Body of pancreas (tissue), 4 donors: ENCODE results near the gene ACTN2. TPM values are rescaled to one million over a fixed set of nuclear protein-coding genes. Genes with fewer than 3 reads are reported as not detected.

Source experiments
- ATAC-seq: fragments of 150-250 bp; one replicate; pipeline ENCODE4 v1.9.1; 2016
- DNase-seq, 4 donors: peaks; one replicate each; pipeline ENCODE4 v3.0.0-alpha.2; 2019
- H3K27ac ChIP-seq, 4 donors: fragments of 200-600 bp; sonication (generic); 1 replicate in 3 of 4; 2 replicates in 1 of 4; pipeline versions ENCODE4 v1.5.1 to v1.6.1; 2016 to 2019; ENCODE audit warnings: mild to moderate bottlenecking in 1 of 4, mixed read lengths in 1 of 4, moderate library complexity in 1 of 4
- H3K27me3 ChIP-seq, 2 donors: fragments of 200-600 bp; sonication (generic); one replicate each; pipeline ENCODE4 v1.6.0; 2016; ENCODE audit warnings: mild to moderate bottlenecking in 1 of 2
- H3K36me3 ChIP-seq, 2 donors: fragments of 200-600 bp; sonication (generic); replicated peaks in 1 of 2; 2 replicates each; pipeline ENCODE4 v1.5.1; 2016; ENCODE audit warnings: low read depth in 2 of 2; ENCODE audit not compliant: insufficient read depth in 1 of 2
- H3K4me1 ChIP-seq: fragments of 200-600 bp; sonication (generic); one replicate; pipeline ENCODE4 v1.6.0; 2016
- H3K4me3 ChIP-seq, 2 donors: fragments of 200-600 bp; sonication (generic); 1 replicate in 1 of 2; 2 replicates in 1 of 2; pipeline ENCODE4 v1.5.1; 2016 to 2019
- H3K9me3 ChIP-seq, 3 donors: fragments of 200-600 bp; sonication (generic); 1 replicate in 2 of 3; 2 replicates in 1 of 3; pipeline ENCODE4 v1.5.1; 2016
- POLR2A ChIP-seq, 3 donors: fragments of 450-650 bp; IDR thresholded peaks; one replicate each; pipeline ENCODE4 v1.6.1; 2016; ENCODE audit warnings: antibody characterized with exemption in 3 of 3, mild to moderate bottlenecking in 2 of 3
- WGBS, 2 donors: methylation state at CpG; one replicate each; pipeline ENCODE4 v1.1.5; 2017; 5-methylcytosine and 5-hydroxymethylcytosine counted together
- intact Hi-C: fragments of 100-400 bp; cut with DNase I; formaldehyde crosslinking; loops from one replicate; pipeline ENCODE4 v1.15.1; 2023
- total RNA-seq, 2 donors: library from RNA; depleted of rRNA; stranded (reverse); fragments of >200 nt; gene quantifications; one replicate each; pipeline ENCODE4 v1.1.0, GENCODE V29; 2016
- TF ChIP-seq, protein P1 (sequence below), 7 experiments: fragments of 450-650 bp in 4 of 7; fragments of 200-600 bp in 3 of 7; sonication (generic) in 3 of 7; IDR thresholded peaks; one replicate each; pipeline ENCODE4 v1.5.1; 2016 to 2019; ENCODE audit warnings: antibody characterized with exemption in 7 of 7

ACTN2 gene
- total RNA-seq, 2 donors from 2014 or later, result 3.0 to 3.1 TPM

DNA sequence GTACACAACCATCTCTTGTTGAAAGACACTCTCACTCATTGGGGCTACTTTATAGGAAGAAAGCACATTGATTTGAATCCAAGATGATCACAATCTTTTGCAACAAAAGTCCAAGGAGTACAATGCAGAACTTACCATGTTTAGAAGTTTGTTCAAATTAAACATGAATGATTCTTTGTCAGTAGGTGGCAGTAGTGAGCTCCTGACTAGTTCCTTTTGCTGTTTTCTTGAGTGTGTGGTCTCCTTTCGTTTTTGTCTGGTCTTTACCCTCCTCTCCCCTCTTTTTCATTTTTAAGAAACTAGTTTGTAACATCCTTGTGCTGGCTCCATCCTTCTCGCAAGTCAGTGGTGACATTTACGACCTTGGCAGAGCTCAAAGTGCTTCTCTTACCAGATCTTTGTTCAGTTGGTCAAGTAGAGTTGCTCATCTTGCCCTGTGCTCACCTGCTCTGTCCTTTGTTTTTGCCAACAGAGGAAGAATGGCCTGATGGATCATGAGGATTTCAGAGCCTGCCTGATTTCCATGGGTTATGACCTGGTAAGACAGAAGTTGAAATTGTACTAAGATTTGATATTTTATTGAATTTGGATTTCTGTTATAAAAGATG, 73.1 kb downstream of the ACTN2 start:
- Histone ChIP-seq H3K27me3 (no peaks in the 10 kb centered on the region), H3K4me1 (peaks cover 47% of the 10 kb centered on the region), H3K9me3 (no peaks in the 10 kb centered on the region), H3K27ac (no peak overlapping the region), H3K36me3 (no peaks in the 10 kb centered on the region), H3K4me3 (no peak overlapping the region)
- DNase-seq (no peak), ATAC-seq (no peak)
- TF ChIP-seq, protein P1, sequence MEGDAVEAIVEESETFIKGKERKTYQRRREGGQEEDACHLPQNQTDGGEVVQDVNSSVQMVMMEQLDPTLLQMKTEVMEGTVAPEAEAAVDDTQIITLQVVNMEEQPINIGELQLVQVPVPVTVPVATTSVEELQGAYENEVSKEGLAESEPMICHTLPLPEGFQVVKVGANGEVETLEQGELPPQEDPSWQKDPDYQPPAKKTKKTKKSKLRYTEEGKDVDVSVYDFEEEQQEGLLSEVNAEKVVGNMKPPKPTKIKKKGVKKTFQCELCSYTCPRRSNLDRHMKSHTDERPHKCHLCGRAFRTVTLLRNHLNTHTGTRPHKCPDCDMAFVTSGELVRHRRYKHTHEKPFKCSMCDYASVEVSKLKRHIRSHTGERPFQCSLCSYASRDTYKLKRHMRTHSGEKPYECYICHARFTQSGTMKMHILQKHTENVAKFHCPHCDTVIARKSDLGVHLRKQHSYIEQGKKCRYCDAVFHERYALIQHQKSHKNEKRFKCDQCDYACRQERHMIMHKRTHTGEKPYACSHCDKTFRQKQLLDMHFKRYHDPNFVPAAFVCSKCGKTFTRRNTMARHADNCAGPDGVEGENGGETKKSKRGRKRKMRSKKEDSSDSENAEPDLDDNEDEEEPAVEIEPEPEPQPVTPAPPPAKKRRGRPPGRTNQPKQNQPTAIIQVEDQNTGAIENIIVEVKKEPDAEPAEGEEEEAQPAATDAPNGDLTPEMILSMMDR (IDR thresholded peaks at IDR 0.05), result peak; percentile 62 to 75 (median 70)
- TF ChIP-seq POLR2A (IDR thresholded peaks at IDR 0.05), result no peak
- intact Hi-C loops, result loop anchor here (10.0 kb wide), 1 partner anchor 95 kb away; no protein-coding TSS in a partner anchor
- 34 to 40% methylated on average over 3 of the region's 3 CpGs for WGBS, 2 donors

DNA sequence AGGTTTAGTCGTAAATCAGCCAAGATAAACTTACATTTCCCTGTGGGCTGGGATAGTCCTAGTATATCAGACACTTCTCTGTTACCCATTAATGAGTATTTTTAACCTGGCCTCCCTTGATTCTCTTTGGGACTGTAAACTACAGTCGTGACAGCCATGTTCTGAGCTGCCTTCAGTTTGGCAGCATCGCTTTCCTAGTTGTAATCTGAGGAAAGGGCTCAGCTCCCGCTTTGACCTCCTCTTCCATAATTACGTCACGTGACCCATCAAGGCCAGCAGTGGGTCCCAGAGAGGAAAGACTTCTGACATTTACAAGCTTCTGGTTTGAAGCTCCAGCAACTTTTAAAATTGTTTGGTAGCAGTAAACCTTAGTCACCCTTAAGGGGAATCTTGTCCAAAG, 74.2 kb downstream of the ACTN2 start:
- no peak overlapping the region for H3K4me3 ChIP-seq
- WGBS, 2 donors, result 52 to 54% methylated on average over 6 of the region's 6 CpGs
- no peaks in the 10 kb centered on the region for H3K36me3 ChIP-seq
- peak overlapping the region; percentile 45 to 83 (median 68) for H3K27ac ChIP-seq
- no peaks in the 10 kb centered on the region for H3K9me3 ChIP-seq
- peaks cover 47% of the 10 kb centered on the region for H3K4me1 ChIP-seq
- ATAC-seq (no peak), DNase-seq (no peak)
- TF ChIP-seq, protein P1 (IDR thresholded peaks at IDR 0.05), result no peak
- TF ChIP-seq POLR2A (IDR thresholded peaks at IDR 0.05), result no peak
- intact Hi-C loops, result no loop called here
- H3K27me3 ChIP-seq, result no peaks in the 10 kb centered on the region

DNA sequence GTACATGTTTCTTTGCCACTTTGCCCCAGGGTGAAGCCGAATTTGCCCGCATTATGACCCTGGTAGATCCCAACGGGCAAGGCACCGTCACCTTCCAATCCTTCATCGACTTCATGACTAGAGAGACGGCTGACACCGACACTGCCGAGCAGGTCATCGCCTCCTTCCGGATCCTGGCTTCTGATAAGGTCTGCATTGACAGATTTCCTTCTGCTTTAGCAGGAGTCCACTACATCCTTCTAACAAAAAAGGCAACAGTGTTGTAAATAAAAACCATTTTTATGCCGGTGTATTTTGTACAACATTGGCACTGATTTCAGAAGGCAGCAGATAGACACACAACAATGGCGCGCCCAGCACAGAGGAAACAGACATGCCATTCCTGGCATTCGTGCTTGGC, 74.7 kb downstream of the ACTN2 start:
- Histone ChIP-seq H3K27ac (peak overlapping the region; percentile 45 to 83 (median 68)), H3K9me3 (no peaks in the 10 kb centered on the region), H3K4me3 (no peak overlapping the region), H3K4me1 (peaks cover 52% of the 10 kb centered on the region), H3K27me3 (no peaks in the 10 kb centered on the region), H3K36me3 (no peaks in the 10 kb centered on the region)
- TF ChIP-seq, protein P1 (IDR thresholded peaks at IDR 0.05), result no peak
- no peak for TF ChIP-seq POLR2A (IDR thresholded peaks at IDR 0.05)
- WGBS, 2 donors, result 63 to 73% methylated on average over 14 of the region's 14 CpGs
- intact Hi-C loops, result no loop called here
- DNase-seq, result no peak
- no peak for ATAC-seq

DNA sequence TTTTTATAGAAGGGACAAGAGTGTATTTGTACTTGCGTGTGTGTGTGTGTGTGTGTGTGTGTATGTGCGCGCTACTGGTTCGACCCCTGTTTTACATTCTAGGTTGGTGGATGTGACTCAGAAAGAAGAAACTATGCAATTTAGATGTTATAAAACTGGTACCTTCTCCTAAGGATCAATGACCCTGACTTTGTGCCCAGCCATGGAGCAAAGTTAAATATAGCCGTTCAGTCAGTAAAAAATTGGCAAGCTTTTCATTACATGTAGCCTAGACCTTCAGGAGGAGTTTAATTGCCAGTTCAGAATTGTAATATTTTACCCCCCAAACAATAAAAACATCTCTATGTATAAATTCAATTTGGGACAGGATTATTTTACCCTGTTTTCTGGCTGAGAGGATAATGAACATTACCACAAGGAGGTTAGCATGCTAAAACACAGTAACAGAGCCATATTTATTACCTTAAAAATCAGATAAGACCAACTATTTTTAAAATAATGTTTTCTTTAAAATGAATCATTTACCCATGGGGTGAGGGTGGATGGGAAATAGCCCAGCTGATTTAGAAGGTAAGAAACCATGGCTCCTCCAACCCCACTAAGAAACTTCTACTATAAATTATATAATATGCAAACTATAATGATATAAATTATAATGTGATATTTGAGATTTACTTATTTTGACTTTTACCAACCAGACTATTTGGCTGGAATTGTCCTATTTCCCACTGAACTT, 75.3 kb downstream of the ACTN2 start:
- WGBS, 2 donors, result 46 to 51% methylated on average over 5 of the region's 5 CpGs

More for the DNA sequence above, 75.3 kb downstream of the ACTN2 start:
- H3K9me3 ChIP-seq, result no peaks in the 10 kb centered on the region
- H3K36me3 ChIP-seq, result no peaks in the 10 kb centered on the region
- H3K4me3 ChIP-seq, result no peak overlapping the region
- intact Hi-C loops, result no loop called here
- peaks cover 58% of the 10 kb centered on the region for H3K4me1 ChIP-seq
- peak overlapping the region; percentile 60 to 83 (median 70) for H3K27ac ChIP-seq
- TF ChIP-seq, protein P1 (IDR thresholded peaks at IDR 0.05), result no peak
- no peak for TF ChIP-seq POLR2A (IDR thresholded peaks at IDR 0.05)
- ATAC-seq (peak; percentile 77), DNase-seq (peak; percentile 23 to 59 (median 53))
- H3K27me3 ChIP-seq, result no peaks in the 10 kb centered on the region
